ENCODE measurements around the gene LPCAT1.

Gene LPCAT1

DNA sequence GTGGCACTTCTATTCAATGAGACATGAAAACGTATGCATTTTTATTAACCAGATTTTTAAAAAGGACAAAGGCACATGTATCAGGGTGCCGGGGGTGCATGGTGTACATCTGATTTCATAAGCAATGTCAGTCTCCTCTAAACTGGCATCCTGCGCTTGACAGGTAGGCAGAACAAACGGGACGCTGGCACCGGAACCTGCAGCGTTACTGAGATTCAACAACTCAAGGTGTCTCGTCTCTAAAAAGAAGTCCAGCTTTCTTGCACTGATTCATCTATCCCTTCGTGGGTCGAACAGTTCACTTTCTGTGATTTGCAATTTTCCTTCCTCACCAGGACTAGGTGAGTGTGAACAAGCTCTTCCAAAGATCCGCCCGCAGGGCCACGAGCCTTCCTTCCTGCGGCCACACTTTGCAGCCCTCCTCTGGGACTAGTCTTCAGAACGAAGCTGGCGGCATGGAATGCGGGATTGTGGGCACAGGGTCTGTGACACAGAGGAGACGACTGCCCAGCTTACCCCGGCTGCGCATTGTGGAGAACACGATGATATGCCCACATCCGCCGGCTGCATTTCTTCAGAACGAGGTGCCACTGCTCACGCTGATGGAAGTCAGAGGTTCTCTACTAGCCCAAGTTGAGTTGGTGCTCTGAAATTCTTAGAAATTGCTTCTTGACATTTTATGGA is 85.7 kb downstream of the LPCAT1 start:
- no peak overlapping the region for H3K9ac ChIP-seq (ENCODE audit: low read depth, low read length)
- H3K4me1 ChIP-seq (ENCODE audit: insufficient read depth, low read length), result peaks cover 6% of the 10 kb centered on the region; the same call in 1 of the 2 replicates
- H3K36me3 ChIP-seq (ENCODE audit: insufficient read depth, low read length), result no peaks in the 10 kb centered on the region

GRCh38 chr5:1437226-1437829 is 86.4 kb downstream of the LPCAT1 start:
- H3K36me3 ChIP-seq (ENCODE audit: insufficient read depth, low read length), result no peaks in the 10 kb centered on the region
- peaks cover 6% of the 10 kb centered on the region; the same call in 1 of the 2 replicates for H3K4me1 ChIP-seq (ENCODE audit: insufficient read depth, low read length)
- no peak overlapping the region for H3K9ac ChIP-seq (ENCODE audit: low read depth, low read length)
- no peaks in the 10 kb centered on the region for H3K9me3 ChIP-seq (ENCODE audit: control insufficient read depth, insufficient read depth, low read length)

More for the DNA sequence above, 85.7 kb downstream of the LPCAT1 start:
- H3K9me3 ChIP-seq (ENCODE audit: control insufficient read depth, insufficient read depth, low read length), result no peaks in the 10 kb centered on the region

DNA sequence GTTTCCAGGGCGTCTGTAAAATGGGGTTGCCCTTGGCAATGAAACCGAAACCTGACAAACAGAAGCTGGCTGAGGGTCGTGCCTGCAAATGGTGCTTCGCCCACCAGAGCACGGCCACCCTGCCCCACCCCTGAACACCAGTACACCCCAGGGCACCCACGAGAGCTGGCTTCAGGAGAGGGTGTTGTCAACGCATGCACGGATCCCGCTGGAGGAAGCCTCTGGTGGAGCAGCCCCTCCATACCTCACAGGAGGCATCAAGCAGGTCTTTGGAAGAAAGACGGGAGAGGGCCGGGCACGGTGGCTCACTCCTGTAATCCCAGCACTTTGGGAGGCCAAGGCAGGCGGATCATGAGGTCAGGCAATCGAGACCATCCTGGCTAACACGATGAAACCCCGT is 87.1 kb downstream of the LPCAT1 start:
- Histone ChIP-seq H3K9ac (ENCODE audit: low read depth, low read length) (no peak overlapping the region), H3K36me3 (ENCODE audit: insufficient read depth, low read length) (no peaks in the 10 kb centered on the region), H3K9me3 (ENCODE audit: control insufficient read depth, insufficient read depth, low read length) (no peaks in the 10 kb centered on the region), H3K4me1 (ENCODE audit: insufficient read depth, low read length) (peaks cover 6% of the 10 kb centered on the region; the same call in 1 of the 2 replicates)

DNA sequence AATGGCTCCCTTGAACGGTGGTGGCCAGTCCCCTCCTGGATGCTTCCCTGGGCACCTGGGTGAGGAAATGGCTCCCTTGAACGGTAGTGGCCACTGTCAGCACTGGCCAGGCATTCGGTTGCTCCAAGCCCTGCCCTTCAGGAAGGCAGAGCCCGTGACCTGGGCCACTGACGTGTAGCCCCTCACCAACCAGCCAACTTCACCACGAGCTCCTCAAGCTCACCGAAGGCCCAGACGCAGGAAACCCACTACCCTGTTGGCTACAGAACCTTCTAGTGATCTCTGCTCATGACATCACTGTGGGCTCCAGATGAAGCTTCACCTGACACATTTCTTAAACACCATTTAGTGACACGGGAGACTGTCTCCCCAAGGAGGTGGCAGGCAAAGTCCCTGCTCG is 87.7 kb downstream of the LPCAT1 start:
- peaks cover 6% of the 10 kb centered on the region; the same call in 1 of the 2 replicates for H3K4me1 ChIP-seq (ENCODE audit: insufficient read depth, low read length)

GRCh38 chr5:1435369-1435768 is 88.4 kb downstream of the LPCAT1 start:
- Histone ChIP-seq H3K9me3 (ENCODE audit: control insufficient read depth, insufficient read depth, low read length) (no peaks in the 10 kb centered on the region), H3K4me1 (ENCODE audit: insufficient read depth, low read length) (peaks cover 6% of the 10 kb centered on the region; the same call in 1 of the 2 replicates), H3K9ac (ENCODE audit: low read depth, low read length) (no peak overlapping the region), H3K36me3 (ENCODE audit: insufficient read depth, low read length) (no peaks in the 10 kb centered on the region)

More for the DNA sequence above, 87.7 kb downstream of the LPCAT1 start:
- no peak overlapping the region for H3K9ac ChIP-seq (ENCODE audit: low read depth, low read length)
- H3K36me3 ChIP-seq (ENCODE audit: insufficient read depth, low read length), result no peaks in the 10 kb centered on the region
- H3K9me3 ChIP-seq (ENCODE audit: control insufficient read depth, insufficient read depth, low read length), result no peaks in the 10 kb centered on the region

DNA sequence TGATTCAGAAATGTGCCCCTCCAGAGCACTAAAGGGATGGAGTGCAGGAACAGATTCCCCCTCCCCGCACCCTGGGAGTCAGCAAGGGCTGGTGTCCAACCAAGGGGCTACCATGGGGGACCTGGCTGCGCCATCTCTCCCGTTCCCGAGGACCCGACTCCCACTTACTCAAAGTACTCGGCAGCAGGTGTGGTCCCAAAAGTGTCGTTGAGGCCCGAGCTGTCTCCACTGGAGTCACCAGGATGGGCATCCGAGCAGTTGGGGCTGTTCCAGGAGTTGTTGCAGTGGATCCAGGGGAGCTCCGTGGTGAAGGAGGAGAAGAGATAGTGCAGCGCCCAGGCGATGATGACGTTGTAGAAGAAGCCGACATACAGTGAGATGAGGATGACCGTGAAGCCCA is 91.5 kb downstream of the LPCAT1 start:
- Histone ChIP-seq H3K4me1 (ENCODE audit: insufficient read depth, low read length) (peaks cover under 1% of the 10 kb centered on the region; the same call in 1 of the 2 replicates), H3K9ac (ENCODE audit: low read depth, low read length) (no peak overlapping the region), H3K9me3 (ENCODE audit: control insufficient read depth, insufficient read depth, low read length) (0 out of 2 replicates have a peak, but pooled peaks cover 7% of the 10 kb centered on the region), H3K36me3 (ENCODE audit: insufficient read depth, low read length) (no peaks in the 10 kb centered on the region)

- H3K9me3 ChIP-seq (ENCODE audit: control insufficient read depth, insufficient read depth, low read length), result 0 out of 2 replicates have a peak, but pooled peaks cover 7% of the 10 kb centered on the region
- no peak overlapping the region for H3K9ac ChIP-seq (ENCODE audit: low read depth, low read length)
- no peaks in the 10 kb centered on the region for H3K36me3 ChIP-seq (ENCODE audit: insufficient read depth, low read length)
- H3K4me1 ChIP-seq (ENCODE audit: insufficient read depth, low read length), result no peaks in the 10 kb centered on the region
Measured at GRCh38 chr5:1431896-1432295, 91.9 kb downstream of the LPCAT1 start.

- H3K36me3 ChIP-seq (ENCODE audit: insufficient read depth, low read length), result no peaks in the 10 kb centered on the region
- H3K9me3 ChIP-seq (ENCODE audit: control insufficient read depth, insufficient read depth, low read length), result peaks cover 9% of the 10 kb centered on the region; the same call in 1 of the 2 replicates
- no peak overlapping the region for H3K9ac ChIP-seq (ENCODE audit: low read depth, low read length)
- no peaks in the 10 kb centered on the region for H3K4me1 ChIP-seq (ENCODE audit: insufficient read depth, low read length)
Measured at GRCh38 chr5:1431021-1431811, 92.5 kb downstream of the LPCAT1 start.

DNA sequence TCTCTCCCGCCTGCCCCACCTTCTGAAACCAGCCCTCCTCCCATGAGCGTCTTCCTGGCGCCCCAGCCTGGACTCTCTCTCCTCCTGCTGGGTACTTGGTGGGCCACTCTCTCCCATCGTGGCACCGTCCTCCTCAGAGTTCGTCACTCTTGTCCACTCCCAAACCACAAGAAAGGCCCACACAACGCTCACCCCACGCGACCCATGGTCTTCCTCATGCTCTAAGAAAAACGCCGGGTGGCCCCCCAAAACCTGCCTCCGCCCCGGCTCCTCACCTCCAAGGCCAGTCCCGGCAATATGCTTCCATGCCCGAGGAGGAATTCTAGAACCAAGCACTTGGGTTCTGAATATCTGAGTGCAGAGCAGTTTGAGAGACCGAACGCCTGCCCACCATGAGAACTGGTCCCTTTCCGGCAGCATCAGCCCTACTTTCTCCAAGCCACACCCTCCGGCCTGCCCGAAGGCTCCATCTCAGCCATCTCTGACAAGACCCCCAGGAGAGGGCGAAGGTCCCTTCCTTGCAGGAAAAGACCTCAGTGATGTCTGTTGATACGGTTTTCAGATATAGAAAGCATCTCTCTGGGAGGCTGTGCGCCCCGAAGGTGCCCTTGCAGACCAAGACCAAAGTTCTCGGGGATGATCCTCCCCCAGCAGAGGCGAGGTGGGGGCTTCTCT is 93.5 kb downstream of the LPCAT1 start:
- H3K9ac ChIP-seq (ENCODE audit: low read depth, low read length), result no peak overlapping the region
- H3K36me3 ChIP-seq (ENCODE audit: insufficient read depth, low read length), result no peaks in the 10 kb centered on the region
- no peaks in the 10 kb centered on the region for H3K4me1 ChIP-seq (ENCODE audit: insufficient read depth, low read length)
- peaks cover 9% of the 10 kb centered on the region; the same call in 1 of the 2 replicates for H3K9me3 ChIP-seq (ENCODE audit: control insufficient read depth, insufficient read depth, low read length)

GRCh38 chr5:1429496-1429895 is 94.3 kb downstream of the LPCAT1 start:
- no peaks in the 10 kb centered on the region for H3K4me1 ChIP-seq (ENCODE audit: insufficient read depth, low read length)
- no peak overlapping the region for H3K9ac ChIP-seq (ENCODE audit: low read depth, low read length)
- H3K36me3 ChIP-seq (ENCODE audit: insufficient read depth, low read length), result no peaks in the 10 kb centered on the region
- peaks cover 9% of the 10 kb centered on the region; the same call in 1 of the 2 replicates for H3K9me3 ChIP-seq (ENCODE audit: control insufficient read depth, insufficient read depth, low read length)

DNA sequence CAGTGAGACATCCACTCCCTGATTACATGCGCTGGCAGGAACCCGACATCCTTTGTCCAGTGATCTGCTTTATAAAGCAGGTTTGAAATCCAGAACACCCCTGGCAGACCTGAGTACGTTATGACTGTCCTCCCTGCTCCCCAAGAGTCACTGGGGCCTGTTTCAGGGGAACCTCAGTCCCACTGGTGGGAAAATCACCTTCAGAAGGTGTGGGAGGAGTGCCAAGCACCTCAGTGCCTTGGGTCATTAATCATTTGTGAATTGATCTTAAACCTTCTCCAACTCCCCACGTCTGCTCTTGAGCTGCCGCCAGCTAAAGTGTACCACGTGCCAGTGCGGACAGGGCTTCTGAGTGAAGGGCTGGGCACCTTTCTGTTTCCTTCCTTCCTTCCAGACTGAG is 94.7 kb downstream of the LPCAT1 start:
- Histone ChIP-seq H3K9ac (ENCODE audit: low read depth, low read length) (no peak overlapping the region), H3K36me3 (ENCODE audit: insufficient read depth, low read length) (no peaks in the 10 kb centered on the region), H3K9me3 (ENCODE audit: control insufficient read depth, insufficient read depth, low read length) (peaks cover 9% of the 10 kb centered on the region; the same call in 1 of the 2 replicates), H3K4me1 (ENCODE audit: insufficient read depth, low read length) (no peaks in the 10 kb centered on the region)

DNA sequence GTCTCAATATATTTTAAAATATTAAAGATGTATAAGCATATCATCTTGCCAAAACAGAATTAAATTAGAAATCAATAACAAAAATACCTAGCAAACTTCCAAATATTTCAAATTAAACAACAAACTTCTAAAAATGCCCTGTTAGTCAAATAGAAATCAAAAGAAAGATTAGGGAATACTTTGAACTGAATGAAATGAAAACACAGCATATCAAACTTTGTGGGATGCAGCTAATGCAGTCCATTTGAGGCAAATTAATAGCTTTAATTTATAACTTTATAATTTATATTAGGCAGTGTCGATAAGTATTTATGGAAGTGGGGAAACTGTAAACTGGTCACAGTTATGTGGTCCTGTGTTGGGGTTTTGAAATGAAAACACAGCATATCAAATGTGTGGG is 95.7 kb downstream of the LPCAT1 start:
- no peaks in the 10 kb centered on the region for H3K4me1 ChIP-seq (ENCODE audit: insufficient read depth, low read length)
- no peaks in the 10 kb centered on the region for H3K36me3 ChIP-seq (ENCODE audit: insufficient read depth, low read length)
- H3K9ac ChIP-seq (ENCODE audit: low read depth, low read length), result no peak overlapping the region
- H3K9me3 ChIP-seq (ENCODE audit: control insufficient read depth, insufficient read depth, low read length), result peaks cover 9% of the 10 kb centered on the region; the same call in 1 of the 2 replicates

GRCh38 chr5:1424716-1425115 is 99.0 kb downstream of the LPCAT1 start:
- Histone ChIP-seq H3K4me1 (ENCODE audit: insufficient read depth, low read length) (no peaks in the 10 kb centered on the region), H3K9me3 (ENCODE audit: control insufficient read depth, insufficient read depth, low read length) (peaks cover 9% of the 10 kb centered on the region; the same call in 1 of the 2 replicates), H3K9ac (ENCODE audit: low read depth, low read length) (no peak overlapping the region), H3K36me3 (ENCODE audit: insufficient read depth, low read length) (no peaks in the 10 kb centered on the region)
